Endothelial cell of umbilical vein (primary cell): ENCODE results near the gene DCLK2. TPM values are rescaled to one million over a fixed set of nuclear protein-coding genes. Genes with fewer than 3 reads are reported as not detected.
"Not testable (repeated sequence)": the region's sequence is repeated elsewhere in the genome, so short reads cannot be mapped to it uniquely, and the experiment has no call there.

Experiments used
- BruUV-seq: library from RNA; stranded (reverse); fragments of 400-500 nt; replicated peaks from 2 replicates; lab custom pipeline; 2021; lab: Mats Ljungman, UMichigan
- CTCF ChIA-PET: fragments of 300-600, 350-600 bp; sonication (Branson Sonifier 250); formaldehyde crosslinking; loops from one replicate; lab custom pipeline; 2021; ENCODE audit warnings: antibody characterized with exemption, inconsistent platforms; lab: Charles Lee
- POLR2A ChIA-PET: fragments of 300-600, 350-600 bp; sonication (Branson Sonifier 250); formaldehyde crosslinking; loops from one replicate; lab custom pipeline; 2021; ENCODE audit warnings: antibody characterized with exemption, inconsistent platforms; lab: Charles Lee
- DNase-seq: peaks from one replicate; pipeline ENCODE4 v3.0.0-alpha.2; 2011; ENCODE audit warnings: low read depth, low spot score
- FAIRE-seq: peaks from 2 replicates; lab custom pipeline; 2011; peaks lifted over from hg19 to GRCh38; lab: Jason Lieb, UNC
- H2AFZ ChIP-seq: 2 replicates; pipeline ENCODE4 v1.6.0; 2012; ENCODE audit warnings: low read depth, low read length, control low read depth, inconsistent platforms
- H3K27ac ChIP-seq: 2 replicates; pipeline ENCODE4 v1.5.1; 2011; ENCODE audit warnings: low read depth, mild to moderate bottlenecking, control low read depth, low read length, moderate library complexity; ENCODE audit not compliant: insufficient read depth
- H3K27me3 ChIP-seq, 2 experiments: 2 replicates each; pipeline versions ENCODE4 v1.6.0 to v1.6.1; 2011; ENCODE audit warnings: low read length in 2 of 2, mixed read lengths in 1 of 2; ENCODE audit not compliant: control insufficient read depth in 2 of 2, insufficient read depth in 2 of 2
- H3K36me3 ChIP-seq, 2 experiments: 2 replicates in 1 of 2; 3 replicates in 1 of 2; pipeline ENCODE4 v1.5.1; 2011; ENCODE audit warnings: low read length in 2 of 2, mild to moderate bottlenecking in 1 of 2, moderate library complexity in 1 of 2; ENCODE audit not compliant: control insufficient read depth in 2 of 2, insufficient read depth in 2 of 2; ENCODE audit errors: extremely low read depth in 1 of 2
- H3K4me1 ChIP-seq: 3 replicates; pipeline ENCODE4 v1.5.1; 2011; ENCODE audit warnings: mild to moderate bottlenecking, low read length; ENCODE audit not compliant: control insufficient read depth, insufficient read depth; ENCODE audit errors: extremely low read depth
- H3K4me2 ChIP-seq: 2 replicates; pipeline ENCODE4 v1.6.1; 2011; ENCODE audit warnings: low read length, control low read depth, mixed read lengths; ENCODE audit not compliant: insufficient read depth
- H3K4me3 ChIP-seq, 3 experiments: fragments of 200-600 bp in 1 of 3; sonication (generic), shearing (Covaris generic) in 1 of 3; replicated peaks in 1 of 3; 2 replicates each; pipeline ENCODE4 v1.5.1; 2011 to 2016; ENCODE audit warnings: control low read depth in 3 of 3, low read length in 3 of 3, mild to moderate bottlenecking in 2 of 3, inconsistent platforms in 1 of 3, low read depth in 1 of 3, moderate library complexity in 1 of 3; ENCODE audit not compliant: insufficient read depth in 1 of 3
- H3K79me2 ChIP-seq: 2 replicates; pipeline ENCODE4 v1.6.0; 2012; ENCODE audit warnings: low read length, inconsistent platforms; ENCODE audit not compliant: control insufficient read depth, insufficient read depth
- H3K9ac ChIP-seq: replicated peaks from 2 replicates; pipeline ENCODE3; 2011; ENCODE audit warnings: low read length, control low read depth; ENCODE audit not compliant: insufficient read depth; ENCODE audit errors: extremely low read depth
- H3K9me1 ChIP-seq: replicated peaks from 3 replicates; pipeline ENCODE4 v1.6.0; 2011; ENCODE audit warnings: mild to moderate bottlenecking, low read length; ENCODE audit not compliant: control insufficient read depth, insufficient read depth; ENCODE audit errors: extremely low read depth
- H3K9me3 ChIP-seq: replicated peaks from 2 replicates; pipeline ENCODE4 v1.5.1; 2012; ENCODE audit warnings: low read length, inconsistent platforms; ENCODE audit not compliant: control insufficient read depth, insufficient read depth
- H4K20me1 ChIP-seq: replicated peaks from 2 replicates; pipeline ENCODE3; 2011; ENCODE audit warnings: mild to moderate bottlenecking, low read length; ENCODE audit not compliant: control insufficient read depth, insufficient read depth; ENCODE audit errors: extremely low read depth
- GATA2 ChIP-seq: IDR thresholded peaks from 2 replicates; pipeline ENCODE4 v1.7.0; 2011; ENCODE audit warnings: low read depth, mild to moderate bottlenecking, moderate library complexity, mixed read lengths, low read length; ENCODE audit not compliant: insufficient read length, insufficient read depth
- dilution Hi-C: fragments of 300-500 bp; cut with MboI; formaldehyde crosslinking; loops from one replicate; pipeline ENCODE4 v1.15.0; 2019; ENCODE audit warnings: low sequenced_read_pairs; ENCODE audit not compliant: extremely low pct_ligation_motif_present
- intact Hi-C: fragments of 100-400 bp; cut with micrococcal nuclease; formaldehyde crosslinking; loops from one replicate; pipeline ENCODE4 v1.10.0; 2022
- polyA plus RNA-seq, 4 experiments: library from polyadenylated mRNA; depleted of rRNA in 3 of 4; stranded (reverse) in 3 of 4; unstranded in 1 of 4; fragments of >200 nt; gene quantifications; 2 replicates each; pipeline versions ENCODE4 v1.2.1 to v1.2.3, GENCODE V29; 2011 to 2012; ENCODE audit warnings: missing spikeins in 1 of 4
- total RNA-seq: library from RNA; stranded (reverse); gene quantifications from 2 replicates; pipeline ENCODE4 v1.2.3, GENCODE V29; 2021

The DCLK2 gene
- total and polyA plus RNA-seq, 2 donors (not counting 3 experiments of a cell fraction or from before 2014, with no cell fraction given): 1.7 to 4.7 TPM

- no peak overlapping the region for H3K9ac ChIP-seq
- no TSS peak for BruUV-seq
- FAIRE-seq (no peak), DNase-seq (no peak)
- H3K9me3 ChIP-seq: no peaks in the 10 kb centered on the region
- H3K27ac ChIP-seq: no peak overlapping the region
- H3K9me1 ChIP-seq: no peaks in the 10 kb centered on the region
- no peaks in the 10 kb centered on the region for H3K36me3 ChIP-seq
- no peaks in the 10 kb centered on the region for H3K27me3 ChIP-seq
- ChIA-PET POLR2A (no interaction called here), CTCF (interaction anchor here (1.8 kb wide), 1 partner anchor 16 kb away, joined by 7 read pairs; no protein-coding TSS in a partner anchor)
- dilution Hi-C loops: no loop called here
- H4K20me1 ChIP-seq: no peaks in the 10 kb centered on the region
- no peaks in the 10 kb centered on the region for H3K79me2 ChIP-seq
- TF ChIP-seq GATA2: no peak
- H3K4me1 ChIP-seq: no peaks in the 10 kb centered on the region
- no peak overlapping the region for H3K4me2 ChIP-seq
- no peak overlapping the region for H2AFZ ChIP-seq
- intact Hi-C loops: no loop called here
- H3K4me3 ChIP-seq: no peak overlapping the region
These were observed 114.7 kb downstream of the DCLK2 start for GRCh38 chr4:150192986-150193385.

DNA sequence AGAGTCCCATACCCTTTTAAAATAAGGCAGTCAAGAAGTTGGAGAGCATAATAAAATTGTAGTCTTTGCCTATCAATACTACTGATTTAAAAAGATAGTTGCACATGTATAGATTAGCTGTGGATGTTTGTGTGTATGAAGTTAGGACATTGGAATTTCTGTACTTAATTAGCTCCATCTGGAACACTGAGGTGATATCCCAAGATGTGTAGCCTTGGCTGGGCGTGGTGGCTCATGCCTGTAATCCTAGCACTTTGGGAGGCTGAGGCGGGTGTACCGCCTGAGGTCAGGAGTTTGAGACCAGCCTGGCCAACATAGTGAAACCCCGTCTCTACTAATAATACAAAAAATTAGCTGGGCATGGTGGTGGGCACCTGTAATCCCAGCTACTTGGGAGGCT is 119.0 kb downstream of the DCLK2 start:
- POLR2A ChIA-PET, dilution Hi-C loops, intact Hi-C loops: not testable (repeated sequence)

More for the DNA sequence above, 119.0 kb downstream of the DCLK2 start:
- not testable (repeated sequence) for H3K79me2 ChIP-seq, H3K27me3 ChIP-seq, H4K20me1 ChIP-seq, H3K4me3 ChIP-seq, H3K9ac ChIP-seq, FAIRE-seq, DNase-seq, H3K9me3 ChIP-seq, H3K9me1 ChIP-seq, H3K36me3 ChIP-seq, H3K4me1 ChIP-seq, BruUV-seq, H3K27ac ChIP-seq, H2AFZ ChIP-seq, H3K4me2 ChIP-seq
- CTCF ChIA-PET: interaction anchor here (0.9 to 1.8 kb wide), 5 partner anchors 9 to 670 kb away, joined by 3 to 4 read pairs (median 4); no protein-coding TSS in a partner anchor
